Measurements from ENCODE around the gene UBQLN4.
"Not testable (repeated sequence)": the region's sequence is repeated elsewhere in the genome, so short reads cannot be mapped to it uniquely, and the experiment has no call there.

UBQLN4 gene

GRCh38 chr1:156079762-156080161 is 26.2 kb upstream of the UBQLN4 start:
- no peak overlapping the region for H3K9ac ChIP-seq (ENCODE audit: low read length)
- no peaks in the 10 kb centered on the region for H3K9me3 ChIP-seq (ENCODE audit: control insufficient read depth, low read depth, low read length)
- H3K36me3 ChIP-seq (ENCODE audit: control insufficient read depth, low read depth, low read length), result peaks cover 22% of the 10 kb centered on the region
- no peak overlapping the region for H3K27ac ChIP-seq (ENCODE audit: low read length)
- peak overlapping the region; percentile 95 for H3K4me3 ChIP-seq (ENCODE audit: low read length)
- no peaks in the 10 kb centered on the region for H3K27me3 ChIP-seq (ENCODE audit: control insufficient read depth, insufficient read depth, low read length)
- H3K4me1 ChIP-seq (ENCODE audit: control insufficient read depth, low read depth, low read length), result peaks cover 62% of the 10 kb centered on the region

GRCh38 chr1:156078728-156079127 is 25.1 kb upstream of the UBQLN4 start:
- H3K4me1 ChIP-seq (ENCODE audit: control insufficient read depth, low read depth, low read length), result peaks cover 57% of the 10 kb centered on the region

GRCh38 chr1:156077430-156077760 is 23.8 kb upstream of the UBQLN4 start:
- Histone ChIP-seq H3K4me3 (ENCODE audit: low read length) (peak overlapping the region; percentile 1), H3K4me1 (ENCODE audit: control insufficient read depth, low read depth, low read length) (peaks cover 65% of the 10 kb centered on the region), H3K36me3 (ENCODE audit: control insufficient read depth, low read depth, low read length) (peaks cover 27% of the 10 kb centered on the region), H3K9me3 (ENCODE audit: control insufficient read depth, low read depth, low read length) (no peaks in the 10 kb centered on the region), H3K9ac (ENCODE audit: low read length) (peak overlapping the region; percentile 23), H3K27me3 (ENCODE audit: control insufficient read depth, insufficient read depth, low read length) (no peaks in the 10 kb centered on the region), H3K27ac (ENCODE audit: low read length) (peak overlapping the region; percentile 60)

More at GRCh38 chr1:156078728-156079127, 25.1 kb upstream of the UBQLN4 start:
- H3K9me3 ChIP-seq (ENCODE audit: control insufficient read depth, low read depth, low read length), result no peaks in the 10 kb centered on the region
- H3K27ac ChIP-seq (ENCODE audit: low read length), result no peak overlapping the region
- H3K4me3 ChIP-seq (ENCODE audit: low read length), result peak overlapping the region; percentile 1
- no peak overlapping the region for H3K9ac ChIP-seq (ENCODE audit: low read length)
- no peaks in the 10 kb centered on the region for H3K27me3 ChIP-seq (ENCODE audit: control insufficient read depth, insufficient read depth, low read length)
- peaks cover 22% of the 10 kb centered on the region for H3K36me3 ChIP-seq (ENCODE audit: control insufficient read depth, low read depth, low read length)

DNA sequence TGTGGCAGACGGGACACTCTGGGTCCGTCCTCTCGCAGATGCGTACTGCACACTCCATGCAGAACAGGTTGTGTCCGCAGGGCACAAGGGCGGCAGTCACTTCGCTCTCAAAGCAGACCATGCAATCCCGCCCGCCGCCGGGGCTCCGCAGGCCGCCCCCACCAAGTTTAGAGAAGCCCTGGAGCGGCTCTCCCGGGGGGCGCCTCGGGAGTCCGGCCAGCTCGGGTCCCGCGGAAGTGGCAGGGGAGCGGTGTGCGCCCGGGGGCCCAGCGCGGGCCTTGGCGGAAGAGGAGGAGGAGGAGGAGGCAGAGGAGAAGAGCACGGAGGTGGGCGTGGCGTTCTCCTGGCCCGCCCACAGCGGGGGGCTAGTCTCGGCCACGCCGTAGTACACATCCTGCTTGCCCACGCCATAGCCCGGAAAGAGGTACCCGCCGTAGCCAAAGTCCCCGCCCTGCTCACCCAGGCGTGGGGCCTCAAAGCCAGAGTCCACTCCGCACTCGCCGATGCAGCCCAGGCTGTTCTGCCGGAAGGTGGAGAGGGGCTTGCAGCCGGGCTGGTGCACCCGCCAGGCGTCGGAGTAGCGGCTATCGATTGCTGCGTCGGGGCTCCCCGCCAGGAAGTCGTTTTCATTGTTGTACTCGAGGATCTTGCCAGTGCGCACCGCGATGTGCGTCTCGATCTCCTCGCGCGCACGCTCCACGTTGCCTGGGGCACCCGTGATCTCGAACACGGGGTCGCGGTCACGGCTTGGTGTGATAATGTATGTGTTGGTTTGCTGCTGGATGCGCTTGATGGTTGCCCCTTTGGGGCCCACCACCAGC is 23.2 kb upstream of the UBQLN4 start:
- Histone ChIP-seq H3K4me3 (ENCODE audit: low read length) (peak overlapping the region; percentile 28), H3K36me3 (ENCODE audit: control insufficient read depth, low read depth, low read length) (peaks cover 27% of the 10 kb centered on the region), H3K4me1 (ENCODE audit: control insufficient read depth, low read depth, low read length) (peaks cover 68% of the 10 kb centered on the region), H3K9me3 (ENCODE audit: control insufficient read depth, low read depth, low read length) (no peaks in the 10 kb centered on the region), H3K27ac (ENCODE audit: low read length) (peak overlapping the region; percentile 60), H3K9ac (ENCODE audit: low read length) (peak overlapping the region; percentile 23), H3K27me3 (ENCODE audit: control insufficient read depth, insufficient read depth, low read length) (no peaks in the 10 kb centered on the region)

GRCh38 chr1:156075775-156076204 is 22.2 kb upstream of the UBQLN4 start:
- no peaks in the 10 kb centered on the region for H3K9me3 ChIP-seq (ENCODE audit: control insufficient read depth, low read depth, low read length)
- H3K9ac ChIP-seq (ENCODE audit: low read length), result no peak overlapping the region
- peak overlapping the region; percentile 28 for H3K4me3 ChIP-seq (ENCODE audit: low read length)
- H3K27me3 ChIP-seq (ENCODE audit: control insufficient read depth, insufficient read depth, low read length), result no peaks in the 10 kb centered on the region
- H3K27ac ChIP-seq (ENCODE audit: low read length), result no peak overlapping the region
- peaks cover 68% of the 10 kb centered on the region for H3K4me1 ChIP-seq (ENCODE audit: control insufficient read depth, low read depth, low read length)
- peaks cover 27% of the 10 kb centered on the region for H3K36me3 ChIP-seq (ENCODE audit: control insufficient read depth, low read depth, low read length)

DNA sequence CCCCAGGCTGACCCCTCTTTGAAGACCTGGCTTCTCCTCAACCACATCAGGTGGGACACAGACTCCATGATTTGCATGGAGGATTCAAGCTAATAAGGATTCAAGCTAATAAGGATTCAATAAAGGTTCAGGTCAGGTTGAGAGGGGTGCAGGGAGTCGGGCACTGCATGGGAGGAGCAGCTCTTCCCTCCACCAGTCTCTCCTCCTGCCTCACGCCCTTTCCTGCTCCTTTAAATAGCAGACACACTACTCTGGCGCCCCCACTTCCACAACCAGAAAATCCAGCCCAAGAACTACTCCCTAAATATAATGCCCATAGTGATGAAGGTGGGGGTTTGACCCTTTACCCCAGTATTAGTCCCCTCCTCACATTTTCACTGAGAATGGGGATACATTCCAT is 21.6 kb upstream of the UBQLN4 start:
- Histone ChIP-seq H3K27ac (ENCODE audit: low read length) (no peak overlapping the region), H3K4me1 (ENCODE audit: control insufficient read depth, low read depth, low read length) (peaks cover 68% of the 10 kb centered on the region), H3K36me3 (ENCODE audit: control insufficient read depth, low read depth, low read length) (peaks cover 27% of the 10 kb centered on the region), H3K4me3 (ENCODE audit: low read length) (peak overlapping the region; percentile 28), H3K9me3 (ENCODE audit: control insufficient read depth, low read depth, low read length) (no peaks in the 10 kb centered on the region), H3K27me3 (ENCODE audit: control insufficient read depth, insufficient read depth, low read length) (no peaks in the 10 kb centered on the region), H3K9ac (ENCODE audit: low read length) (no peak overlapping the region)

DNA sequence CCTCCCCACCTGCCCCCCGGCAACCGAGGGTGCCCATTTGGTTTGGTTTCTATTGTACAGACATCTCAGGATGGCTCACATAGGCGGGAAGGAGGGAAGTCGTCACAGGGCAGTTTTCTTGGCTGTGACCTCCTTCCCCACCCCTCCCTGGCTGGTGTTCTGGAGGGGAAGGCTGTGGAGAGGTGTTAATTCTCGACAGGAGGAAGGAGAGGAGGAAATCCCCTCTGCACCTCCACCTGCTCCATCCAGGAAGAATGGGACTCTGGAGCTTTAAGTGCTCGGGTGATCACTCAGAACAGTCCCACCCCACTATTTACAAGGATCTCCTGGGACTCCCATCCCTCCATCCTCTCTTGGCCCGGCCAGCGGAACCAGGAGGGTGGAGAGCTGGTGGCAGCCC is 21.1 kb upstream of the UBQLN4 start:
- no peak overlapping the region for H3K9ac ChIP-seq (ENCODE audit: low read length)
- no peaks in the 10 kb centered on the region for H3K27me3 ChIP-seq (ENCODE audit: control insufficient read depth, insufficient read depth, low read length)
- no peak overlapping the region for H3K4me3 ChIP-seq (ENCODE audit: low read length)
- no peak overlapping the region for H3K27ac ChIP-seq (ENCODE audit: low read length)
- H3K4me1 ChIP-seq (ENCODE audit: control insufficient read depth, low read depth, low read length), result peaks cover 65% of the 10 kb centered on the region
- peaks cover 28% of the 10 kb centered on the region for H3K36me3 ChIP-seq (ENCODE audit: control insufficient read depth, low read depth, low read length)
- no peaks in the 10 kb centered on the region for H3K9me3 ChIP-seq (ENCODE audit: control insufficient read depth, low read depth, low read length)

- H3K27ac ChIP-seq (ENCODE audit: low read length), result no peak overlapping the region
- H3K4me1 ChIP-seq (ENCODE audit: control insufficient read depth, low read depth, low read length), result peaks cover 58% of the 10 kb centered on the region
- no peak overlapping the region for H3K9ac ChIP-seq (ENCODE audit: low read length)
- no peaks in the 10 kb centered on the region for H3K27me3 ChIP-seq (ENCODE audit: control insufficient read depth, insufficient read depth, low read length)
- H3K4me3 ChIP-seq (ENCODE audit: low read length), result no peak overlapping the region
- no peaks in the 10 kb centered on the region for H3K9me3 ChIP-seq (ENCODE audit: control insufficient read depth, low read depth, low read length)
- H3K36me3 ChIP-seq (ENCODE audit: control insufficient read depth, low read depth, low read length), result peaks cover 28% of the 10 kb centered on the region
Observed at GRCh38 chr1:156073740-156074139, 20.1 kb upstream of the UBQLN4 start.

GRCh38 chr1:156073110-156073687 is 19.6 kb upstream of the UBQLN4 start:
- Histone ChIP-seq H3K36me3 (ENCODE audit: control insufficient read depth, low read depth, low read length) (peaks cover 26% of the 10 kb centered on the region), H3K9me3 (ENCODE audit: control insufficient read depth, low read depth, low read length) (no peaks in the 10 kb centered on the region), H3K9ac (ENCODE audit: low read length) (no peak overlapping the region), H3K4me1 (ENCODE audit: control insufficient read depth, low read depth, low read length) (peaks cover 53% of the 10 kb centered on the region), H3K27ac (ENCODE audit: low read length) (no peak overlapping the region), H3K4me3 (ENCODE audit: low read length) (no peak overlapping the region), H3K27me3 (ENCODE audit: control insufficient read depth, insufficient read depth, low read length) (no peaks in the 10 kb centered on the region)

- H3K27ac ChIP-seq (ENCODE audit: low read length), result no peak overlapping the region
Observed at GRCh38 chr1:156072251-156072650, 18.7 kb upstream of the UBQLN4 start.

DNA sequence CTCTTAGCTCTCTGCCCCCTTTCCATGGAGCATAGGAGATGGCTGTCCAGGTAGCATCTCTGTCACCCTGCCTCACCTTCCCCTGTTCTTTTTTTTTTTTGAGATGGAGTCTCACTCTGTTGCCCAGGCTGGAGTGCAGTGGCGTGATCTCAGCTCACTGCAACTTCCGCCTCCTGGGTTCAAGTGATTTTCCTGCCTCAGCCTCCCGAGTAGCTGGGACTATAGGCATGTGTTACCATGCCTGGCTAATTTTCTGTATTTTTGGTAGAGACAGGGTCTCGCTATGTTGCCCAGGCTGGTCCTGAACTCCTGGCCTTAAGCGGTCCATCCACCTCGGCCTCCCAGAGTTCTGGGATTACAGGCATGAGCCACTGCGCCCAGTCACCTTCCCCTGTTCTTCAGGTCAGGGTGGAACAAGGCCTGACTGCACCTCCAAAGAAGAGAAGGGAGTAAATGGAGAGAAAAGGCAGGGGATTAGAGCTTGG is 17.8 kb upstream of the UBQLN4 start:
- not testable (repeated sequence) for H3K9me3 ChIP-seq (ENCODE audit: control insufficient read depth, low read depth, low read length); H3K4me3 ChIP-seq (ENCODE audit: low read length); H3K9ac ChIP-seq (ENCODE audit: low read length); H3K27me3 ChIP-seq (ENCODE audit: control insufficient read depth, insufficient read depth, low read length); H3K27ac ChIP-seq (ENCODE audit: low read length)
- Histone ChIP-seq H3K4me1 (ENCODE audit: control insufficient read depth, low read depth, low read length) (peaks cover 35% of the 10 kb centered on the region), H3K36me3 (ENCODE audit: control insufficient read depth, low read depth, low read length) (peaks cover 17% of the 10 kb centered on the region)

More at GRCh38 chr1:156072251-156072650, 18.7 kb upstream of the UBQLN4 start:
- Histone ChIP-seq H3K9ac (ENCODE audit: low read length) (no peak overlapping the region), H3K9me3 (ENCODE audit: control insufficient read depth, low read depth, low read length) (no peaks in the 10 kb centered on the region), H3K4me3 (ENCODE audit: low read length) (no peak overlapping the region), H3K4me1 (ENCODE audit: control insufficient read depth, low read depth, low read length) (peaks cover 43% of the 10 kb centered on the region), H3K27me3 (ENCODE audit: control insufficient read depth, insufficient read depth, low read length) (no peaks in the 10 kb centered on the region), H3K36me3 (ENCODE audit: control insufficient read depth, low read depth, low read length) (peaks cover 22% of the 10 kb centered on the region)

GRCh38 chr1:156070548-156070947 is 16.9 kb upstream of the UBQLN4 start:
- no peak overlapping the region for H3K27ac ChIP-seq (ENCODE audit: low read length)
- no peaks in the 10 kb centered on the region for H3K27me3 ChIP-seq (ENCODE audit: control insufficient read depth, insufficient read depth, low read length)
- peaks cover 9% of the 10 kb centered on the region for H3K36me3 ChIP-seq (ENCODE audit: control insufficient read depth, low read depth, low read length)
- peaks cover 34% of the 10 kb centered on the region for H3K4me1 ChIP-seq (ENCODE audit: control insufficient read depth, low read depth, low read length)
- no peak overlapping the region for H3K4me3 ChIP-seq (ENCODE audit: low read length)
- no peaks in the 10 kb centered on the region for H3K9me3 ChIP-seq (ENCODE audit: control insufficient read depth, low read depth, low read length)
- no peak overlapping the region for H3K9ac ChIP-seq (ENCODE audit: low read length)
